WTC11 (cell line): Measurements from ENCODE around the gene DBN1. TPM values are rescaled to one million over a fixed set of nuclear protein-coding genes. Genes with fewer than 3 reads are reported as not detected.

Source experiments
- ATAC-seq: fragments of 200-7000 bp; cut with Tn5 transposase; 2 replicates; pipeline ENCODE4 v1.10.0; 2021; ENCODE audit warnings: mild to moderate bottlenecking, moderate library complexity
- CTCF ChIA-PET: fragments of 300-600 bp; sonication (Branson Sonifier 250); formaldehyde crosslinking; loops from one replicate; lab custom pipeline; 2021; ENCODE audit warnings: antibody characterized with exemption; lab: Charles Lee
- POLR2A ChIA-PET: fragments of 350-600 bp; sonication (Branson Sonifier 250); formaldehyde crosslinking; loops from one replicate; lab custom pipeline; 2021; ENCODE audit warnings: antibody characterized with exemption; lab: Charles Lee
- DNase-seq: peaks from one replicate; pipeline ENCODE4 v3.0.0; 2021; ENCODE audit warnings: low spot score
- H3K27ac Mint-ChIP-seq: 2 replicates; pipeline ENCODE4 v1.8.0; 2021; ENCODE audit warnings: mixed read lengths
- H3K27me3 Mint-ChIP-seq: 2 replicates; pipeline ENCODE4 v1.8.0; 2021; ENCODE audit warnings: low read depth, mild to moderate bottlenecking, moderate library complexity, mixed read lengths
- H3K36me3 Mint-ChIP-seq: 2 replicates; pipeline ENCODE4 v1.8.0; 2021; ENCODE audit warnings: mixed read lengths
- H3K4me1 Mint-ChIP-seq: 2 replicates; pipeline ENCODE4 v1.8.0; 2022; ENCODE audit warnings: mixed read lengths
- H3K4me3 Mint-ChIP-seq: 2 replicates; pipeline ENCODE4 v1.8.0; 2021; ENCODE audit warnings: mild to moderate bottlenecking, moderate library complexity, mixed read lengths
- H3K9me3 Mint-ChIP-seq: 2 replicates; pipeline ENCODE4 v1.8.0; 2021; ENCODE audit warnings: mixed read lengths
- AFF4 ChIP-seq: sonication (generic); formaldehyde crosslinking; IDR thresholded peaks from 2 replicates; pipeline ENCODE4 v1.8.1; 2023; ENCODE audit warnings: mild to moderate bottlenecking, missing genetic modification reagents, borderline replicate concordance
- ATF3 ChIP-seq: sonication (generic); formaldehyde crosslinking; conservative IDR thresholded peaks from 2 replicates; pipeline ENCODE4 v1.8.1; 2022; ENCODE audit warnings: mild to moderate bottlenecking, missing genetic modification reagents
- CBFB ChIP-seq: sonication (generic); formaldehyde crosslinking; IDR thresholded peaks from 2 replicates; pipeline ENCODE4 v1.8.1; 2022; ENCODE audit warnings: mild to moderate bottlenecking, low read depth, missing genetic modification reagents
- CDX4 ChIP-seq: fragments of 250-450 bp; sonication (Bioruptor Pico); IDR thresholded peaks from 2 replicates; pipeline ENCODE4 v1.9.0; 2021; ENCODE audit warnings: moderate library complexity, mild to moderate bottlenecking, inconsistent platforms, borderline replicate concordance
- ETV6 ChIP-seq: sonication (generic); formaldehyde crosslinking; IDR thresholded peaks from 2 replicates; pipeline ENCODE4 v1.8.1; 2022; ENCODE audit warnings: mild to moderate bottlenecking, missing genetic modification reagents
- FOXJ3 ChIP-seq: sonication (generic); formaldehyde crosslinking; IDR thresholded peaks from 2 replicates; pipeline ENCODE4 v1.9.0; 2021; ENCODE audit warnings: missing genetic modification reagents, mild to moderate bottlenecking, borderline replicate concordance
- FOXP4 ChIP-seq: sonication (generic); formaldehyde crosslinking; IDR thresholded peaks from 2 replicates; pipeline ENCODE4 v1.8.0; 2022; ENCODE audit warnings: mild to moderate bottlenecking, missing genetic modification reagents
- NFATC4 ChIP-seq: fragments of 250-450 bp; sonication (Bioruptor Pico); IDR thresholded peaks from 2 replicates; pipeline ENCODE4 v1.9.0; 2021; ENCODE audit warnings: mild to moderate bottlenecking
- NFYB ChIP-seq: sonication (generic); formaldehyde crosslinking; conservative IDR thresholded peaks from 2 replicates; pipeline ENCODE4 v1.8.0; 2022; ENCODE audit warnings: low read depth, missing genetic modification reagents
- SMAD4 ChIP-seq: sonication (generic); formaldehyde crosslinking; IDR thresholded peaks from 2 replicates; pipeline ENCODE4 v1.8.0; 2022; ENCODE audit warnings: mild to moderate bottlenecking, missing genetic modification reagents
- TEAD1 ChIP-seq: sonication (generic); formaldehyde crosslinking; IDR thresholded peaks from 2 replicates; pipeline ENCODE4 v1.8.0; 2022; ENCODE audit warnings: mild to moderate bottlenecking, missing genetic modification reagents
- TP53 ChIP-seq: sonication (generic); formaldehyde crosslinking; IDR thresholded peaks from 2 replicates; pipeline ENCODE4 v1.8.1; 2023; ENCODE audit warnings: mild to moderate bottlenecking, missing genetic modification reagents
- USF2 ChIP-seq: sonication (generic); formaldehyde crosslinking; IDR thresholded peaks from 2 replicates; pipeline ENCODE4 v1.8.1; 2023; ENCODE audit warnings: mild to moderate bottlenecking, missing genetic modification reagents, moderate library complexity
- ZMAT4 ChIP-seq: fragments of 250-450 bp; sonication (Bioruptor Pico); IDR thresholded peaks from 2 replicates; pipeline ENCODE4 v1.9.0; 2021; ENCODE audit warnings: mild to moderate bottlenecking
- ZNF423 ChIP-seq: fragments of 250-450 bp; sonication (Bioruptor Pico); IDR thresholded peaks from 2 replicates; pipeline ENCODE4 v2.1.2; 2022; ENCODE audit warnings: mild to moderate bottlenecking, moderate library complexity
- total RNA-seq: library from RNA; stranded (reverse); gene quantifications from 3 replicates; pipeline ENCODE4 v1.2.3, GENCODE V29; 2021
- TF ChIP-seq, protein P1 (sequence below): sonication (generic); formaldehyde crosslinking; IDR thresholded peaks from 2 replicates; pipeline ENCODE4 v1.8.1; 2022; ENCODE audit warnings: low read depth, mild to moderate bottlenecking, moderate library complexity, missing genetic modification reagents, borderline replicate concordance
- TF ChIP-seq, protein P2 (sequence below): sonication (generic); formaldehyde crosslinking; IDR thresholded peaks from 2 replicates; pipeline ENCODE4 v1.8.0; 2023; ENCODE audit warnings: mild to moderate bottlenecking, missing genetic modification reagents
- TF ChIP-seq, protein P3 (sequence below): sonication (generic); formaldehyde crosslinking; IDR thresholded peaks from 2 replicates; pipeline ENCODE4 v1.8.1; 2023; ENCODE audit warnings: mild to moderate bottlenecking, missing genetic modification reagents

DBN1 gene
- total RNA-seq, 1 experiment from 2014 or later, result 288 TPM

DNA sequence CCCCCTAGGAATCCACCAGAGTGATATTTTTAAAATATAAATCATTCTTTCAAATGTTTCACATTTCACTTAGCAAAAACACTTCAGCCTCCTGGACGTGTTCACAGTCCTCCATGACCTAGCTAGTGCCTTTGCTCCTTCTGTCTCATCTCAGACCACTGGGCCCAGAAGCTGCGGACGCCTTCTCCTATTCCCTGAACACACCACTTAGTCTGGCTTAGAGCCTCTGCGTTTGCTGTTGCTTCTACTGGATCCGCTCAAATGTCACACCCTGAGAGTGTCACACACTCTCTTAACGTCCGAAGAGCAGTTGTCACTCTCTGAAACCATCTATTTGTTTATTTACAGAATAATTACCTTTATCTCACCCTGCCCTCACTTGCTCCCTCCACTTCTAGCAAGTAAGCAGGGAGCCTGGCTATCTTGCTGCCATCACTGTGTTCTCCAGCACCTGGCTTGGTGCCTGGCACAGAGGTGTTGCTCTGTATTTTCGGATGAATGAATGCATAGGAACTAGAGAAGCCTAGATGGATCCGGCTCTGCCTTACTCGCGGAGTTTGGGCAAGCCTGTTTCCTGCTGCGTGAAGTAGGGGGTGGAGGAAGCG, 48.1 kb downstream of the DBN1 start (continued):
- TF ChIP-seq, protein P1, sequence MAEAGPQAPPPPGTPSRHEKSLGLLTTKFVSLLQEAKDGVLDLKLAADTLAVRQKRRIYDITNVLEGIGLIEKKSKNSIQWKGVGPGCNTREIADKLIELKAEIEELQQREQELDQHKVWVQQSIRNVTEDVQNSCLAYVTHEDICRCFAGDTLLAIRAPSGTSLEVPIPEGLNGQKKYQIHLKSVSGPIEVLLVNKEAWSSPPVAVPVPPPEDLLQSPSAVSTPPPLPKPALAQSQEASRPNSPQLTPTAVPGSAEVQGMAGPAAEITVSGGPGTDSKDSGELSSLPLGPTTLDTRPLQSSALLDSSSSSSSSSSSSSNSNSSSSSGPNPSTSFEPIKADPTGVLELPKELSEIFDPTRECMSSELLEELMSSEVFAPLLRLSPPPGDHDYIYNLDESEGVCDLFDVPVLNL (CRISPR knock-in tag), result no peak
- TF ChIP-seq CBFB (CRISPR knock-in tag) (no peak), NFYB (CRISPR knock-in tag) (no peak), CDX4 (CRISPR knock-in tag) (no peak), FOXP4 (CRISPR knock-in tag) (no peak)

DNA sequence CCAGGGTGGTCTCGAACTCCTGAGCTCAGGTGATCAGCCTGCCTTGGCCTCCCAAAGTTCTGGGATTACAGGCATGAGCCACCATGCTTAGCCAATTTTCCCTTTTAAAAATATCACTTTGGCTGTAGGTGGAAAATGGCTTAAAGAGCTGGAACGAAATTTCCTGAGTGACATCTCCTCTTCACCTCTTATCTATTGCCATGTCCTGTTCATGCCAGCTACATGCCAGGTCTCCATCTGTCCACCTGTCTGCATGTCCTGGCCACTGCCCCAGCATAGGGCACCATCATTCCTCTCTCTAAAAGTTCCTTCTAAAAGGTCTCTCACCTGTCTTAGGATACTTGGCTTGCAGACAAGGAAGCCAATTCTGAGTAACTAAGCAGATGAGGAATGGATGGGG, 49.8 kb downstream of the DBN1 start:
- Mint-ChIP-seq H3K27ac (no peak overlapping the region), H3K27me3 (peaks cover 5% of the 10 kb centered on the region), H3K9me3 (no peaks in the 10 kb centered on the region), H3K36me3 (no peaks in the 10 kb centered on the region), H3K4me1 (peaks cover 12% of the 10 kb centered on the region), H3K4me3 (no peak overlapping the region)
- ATAC-seq (no peak), DNase-seq (no peak)
- ChIA-PET POLR2A (no interaction called here), CTCF (interaction anchor here (0.6 to 9.4 kb wide), 7 partner anchors 21 to 57 kb away, joined by 3 to 95 read pairs (median 3); partner anchors contain the start of gene PFN3)
- no peak for TF ChIP-seq USF2 (CRISPR knock-in tag)
- TF ChIP-seq TEAD1 (CRISPR knock-in tag), result no peak
- TF ChIP-seq ATF3 (CRISPR knock-in tag), result no peak
- no peak for TF ChIP-seq ZMAT4 (CRISPR knock-in tag)
- TF ChIP-seq, protein P2, sequence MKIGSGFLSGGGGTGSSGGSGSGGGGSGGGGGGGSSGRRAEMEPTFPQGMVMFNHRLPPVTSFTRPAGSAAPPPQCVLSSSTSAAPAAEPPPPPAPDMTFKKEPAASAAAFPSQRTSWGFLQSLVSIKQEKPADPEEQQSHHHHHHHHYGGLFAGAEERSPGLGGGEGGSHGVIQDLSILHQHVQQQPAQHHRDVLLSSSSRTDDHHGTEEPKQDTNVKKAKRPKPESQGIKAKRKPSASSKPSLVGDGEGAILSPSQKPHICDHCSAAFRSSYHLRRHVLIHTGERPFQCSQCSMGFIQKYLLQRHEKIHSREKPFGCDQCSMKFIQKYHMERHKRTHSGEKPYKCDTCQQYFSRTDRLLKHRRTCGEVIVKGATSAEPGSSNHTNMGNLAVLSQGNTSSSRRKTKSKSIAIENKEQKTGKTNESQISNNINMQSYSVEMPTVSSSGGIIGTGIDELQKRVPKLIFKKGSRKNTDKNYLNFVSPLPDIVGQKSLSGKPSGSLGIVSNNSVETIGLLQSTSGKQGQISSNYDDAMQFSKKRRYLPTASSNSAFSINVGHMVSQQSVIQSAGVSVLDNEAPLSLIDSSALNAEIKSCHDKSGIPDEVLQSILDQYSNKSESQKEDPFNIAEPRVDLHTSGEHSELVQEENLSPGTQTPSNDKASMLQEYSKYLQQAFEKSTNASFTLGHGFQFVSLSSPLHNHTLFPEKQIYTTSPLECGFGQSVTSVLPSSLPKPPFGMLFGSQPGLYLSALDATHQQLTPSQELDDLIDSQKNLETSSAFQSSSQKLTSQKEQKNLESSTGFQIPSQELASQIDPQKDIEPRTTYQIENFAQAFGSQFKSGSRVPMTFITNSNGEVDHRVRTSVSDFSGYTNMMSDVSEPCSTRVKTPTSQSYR (CRISPR knock-in tag), result no peak
- no peak for TF ChIP-seq TP53 (CRISPR knock-in tag)
- TF ChIP-seq AFF4 (CRISPR knock-in tag), result no peak
- no peak for TF ChIP-seq NFATC4
- TF ChIP-seq FOXJ3 (CRISPR knock-in tag), result no peak
- TF ChIP-seq, protein P3, sequence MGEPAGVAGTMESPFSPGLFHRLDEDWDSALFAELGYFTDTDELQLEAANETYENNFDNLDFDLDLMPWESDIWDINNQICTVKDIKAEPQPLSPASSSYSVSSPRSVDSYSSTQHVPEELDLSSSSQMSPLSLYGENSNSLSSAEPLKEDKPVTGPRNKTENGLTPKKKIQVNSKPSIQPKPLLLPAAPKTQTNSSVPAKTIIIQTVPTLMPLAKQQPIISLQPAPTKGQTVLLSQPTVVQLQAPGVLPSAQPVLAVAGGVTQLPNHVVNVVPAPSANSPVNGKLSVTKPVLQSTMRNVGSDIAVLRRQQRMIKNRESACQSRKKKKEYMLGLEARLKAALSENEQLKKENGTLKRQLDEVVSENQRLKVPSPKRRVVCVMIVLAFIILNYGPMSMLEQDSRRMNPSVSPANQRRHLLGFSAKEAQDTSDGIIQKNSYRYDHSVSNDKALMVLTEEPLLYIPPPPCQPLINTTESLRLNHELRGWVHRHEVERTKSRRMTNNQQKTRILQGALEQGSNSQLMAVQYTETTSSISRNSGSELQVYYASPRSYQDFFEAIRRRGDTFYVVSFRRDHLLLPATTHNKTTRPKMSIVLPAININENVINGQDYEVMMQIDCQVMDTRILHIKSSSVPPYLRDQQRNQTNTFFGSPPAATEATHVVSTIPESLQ (CRISPR knock-in tag), result no peak
- TF ChIP-seq SMAD4, result no peak
- TF ChIP-seq, protein P1 (CRISPR knock-in tag), result no peak
- TF ChIP-seq ETV6 (CRISPR knock-in tag), result no peak
- TF ChIP-seq ZNF423 (CRISPR knock-in tag), result no peak
- TF ChIP-seq CBFB (CRISPR knock-in tag), result no peak
